ENCODE results near the gene NFE2.
"Not testable (repeated sequence)": the region's sequence is repeated elsewhere in the genome, so short reads cannot be mapped to it uniquely, and the experiment has no call there.

NFE2 gene

GRCh38 chr12:54286042-54287030 lies 14.5 kb downstream of the NFE2 start:
- H3K4me3 ChIP-seq (ENCODE audit: low read depth, low read length), result no peak overlapping the region
- no peak for DNase-seq (ENCODE audit: low read depth)
- TF ChIP-seq CTCF (IDR thresholded peaks at IDR 0.05; ENCODE audit: insufficient read depth, low read depth, low read length, missing control alignments), result no peak

GRCh38 chr12:54285150-54286041 lies 15.4 kb downstream of the NFE2 start:
- no peak overlapping the region; the same call in 1 of the 2 replicates for H3K4me3 ChIP-seq (ENCODE audit: low read depth, low read length)
- peak; percentile 16 for TF ChIP-seq CTCF (IDR thresholded peaks at IDR 0.05; ENCODE audit: insufficient read depth, low read depth, low read length, missing control alignments)

GRCh38 chr12:54284070-54284780 lies 16.6 kb downstream of the NFE2 start:
- not testable (repeated sequence) for DNase-seq (ENCODE audit: low read depth)
- peak overlapping the region; percentile 94 for H3K4me3 ChIP-seq (ENCODE audit: low read depth, low read length)

More at GRCh38 chr12:54285150-54286041, 15.4 kb downstream of the NFE2 start:
- no peak for DNase-seq (ENCODE audit: low read depth)

GRCh38 chr12:54282949-54283593 lies 17.7 kb downstream of the NFE2 start:
- no peak for DNase-seq (ENCODE audit: low read depth)
- no peak for TF ChIP-seq CTCF (IDR thresholded peaks at IDR 0.05; ENCODE audit: insufficient read depth, low read depth, low read length, missing control alignments)

GRCh38 chr12:54281694-54282093 lies 19.1 kb downstream of the NFE2 start:
- H3K4me3 ChIP-seq (ENCODE audit: low read depth, low read length), result peak overlapping the region; percentile 94
- DNase-seq (ENCODE audit: low read depth), result not testable (repeated sequence)

More at GRCh38 chr12:54282949-54283593, 17.7 kb downstream of the NFE2 start:
- H3K4me3 ChIP-seq (ENCODE audit: low read depth, low read length), result peak overlapping the region; percentile 94

- DNase-seq (ENCODE audit: low read depth), result not testable (repeated sequence)
- H3K4me3 ChIP-seq (ENCODE audit: low read depth, low read length), result peak overlapping the region; percentile 94
Measured at GRCh38 chr12:54281261-54281638, 19.6 kb downstream of the NFE2 start.

GRCh38 chr12:54280468-54281260 lies 20.2 kb downstream of the NFE2 start, which contains the start of gene HNRNPA1:
Gene HNRNPA1 (plus strand): TSS chr12:54280726. CDS start chr12:54280808, 82 bp downstream.
- no peak for TF ChIP-seq CTCF (IDR thresholded peaks at IDR 0.05; ENCODE audit: insufficient read depth, low read depth, low read length, missing control alignments)
- DNase-seq (ENCODE audit: low read depth), result peak; percentile 100
- peak within 1 kb of the TSS; percentile 94 for H3K4me3 ChIP-seq (ENCODE audit: low read depth, low read length)

All from GM12865 (cell line).